Left lung (tissue), 14 donors: Measurements from ENCODE around the gene PSEN2. TPM values are rescaled to one million over a fixed set of nuclear protein-coding genes. Genes with fewer than 3 reads are reported as not detected.

Experiments
- ATAC-seq: fragments of 200-7000 bp; cut with Tn5 transposase; one replicate; pipeline ENCODE4 v1.9.1; 2020; ENCODE audit warnings: moderate library complexity
- DNase-seq, 4 donors: peaks; one replicate each; pipeline ENCODE4 v3.0.0-alpha.2; 2013 to 2020
- H3K27ac ChIP-seq, 2 donors: fragments of 200-600 bp; sonication (generic) in 1 of 2; one replicate each; pipeline versions ENCODE4 v1.5.0 to v1.8.0; 2020 to 2021
- H3K27me3 ChIP-seq, 2 donors: fragments of 200-600 bp; sonication (generic) in 1 of 2; one replicate each; pipeline versions ENCODE4 v1.5.0 to v1.8.0; 2020 to 2021
- H3K36me3 ChIP-seq, 2 donors: fragments of 200-600 bp; sonication (generic) in 1 of 2; one replicate each; pipeline versions ENCODE4 v1.5.0 to v1.8.0; 2020 to 2021
- H3K4me1 ChIP-seq, 2 donors: fragments of 200-600 bp; one replicate each; pipeline ENCODE4 v1.8.0; 2021
- H3K4me3 ChIP-seq, 2 donors: fragments of 200-600 bp; sonication (generic) in 1 of 2; one replicate each; pipeline versions ENCODE4 v1.5.0 to v1.8.0; 2020 to 2021; ENCODE audit warnings: mild to moderate bottlenecking in 1 of 2
- H3K9me3 ChIP-seq, 2 donors: fragments of 200-600 bp; sonication (generic) in 1 of 2; one replicate each; pipeline versions ENCODE4 v1.5.0 to v1.8.0; 2020 to 2021
- intact Hi-C, 2 donors: fragments of 100-400 bp; cut with DNase I; formaldehyde crosslinking; loops; one replicate each; pipeline versions ENCODE4 v1.11.2 to v1.14.2; 2022
- long read RNA-seq, 12 donors: library from polyadenylated mRNA in 2 of 12; unstranded in 2 of 12; transcript quantifications; one replicate each; pipeline ENCODE4 v2.0.0 and lab custom pipeline, GENCODE V29; 2019 to 2026
- polyA plus RNA-seq, 6 donors: library from polyadenylated mRNA; unstranded; fragments of 120-200 nt; gene quantifications; one replicate each; pipeline ENCODE4 v1.2.1, GENCODE V29; 2013; ENCODE audit not compliant: insufficient read length in 6 of 6
- total RNA-seq, 2 donors: library from RNA; stranded (reverse); fragmentation: NEBNext Ultra II Directional; extraction: Animal tissue kit (Norgen Biotek cat#: 25700); gene quantifications; one replicate each; pipeline ENCODE4 v1.2.1, GENCODE V29; 2021
- TF ChIP-seq, protein P1 (sequence below), 2 donors: fragments of 200-600 bp; sonication (generic) in 1 of 2; IDR thresholded peaks; one replicate each; pipeline versions ENCODE4 v1.5.0 to v1.8.0; 2021; ENCODE audit warnings: antibody characterized with exemption in 2 of 2
- donor health status: DM: no; HTN: yes; CAD: no.
- donor health status: DM: no; HTN: no; CAD: no.

PSEN2 gene
- total RNA-seq (10 to 100 TPM; 20.2 to 24.8 TPM), polyA plus RNA-seq (10 to 100 TPM in 4 of 6 donors, 1 to 10 TPM in 2; 9.2 to 13.0 (median 11.0) TPM)
- long read RNA-seq, donor 1, partial matches to known transcripts, result 0 of 2 reads
- long read RNA-seq, donor 1, other reads (novel, unspliced or antisense), result 0 of 2 reads
- long read RNA-seq, donor 2, partial matches to known transcripts, result 0 of 1 reads
- long read RNA-seq, donor 2, other reads (novel, unspliced or antisense), result 0 of 1 reads
- long read RNA-seq, donor 3, partial matches to known transcripts, result 0 of 2 reads
- long read RNA-seq, donor 3, other reads (novel, unspliced or antisense), result 0 of 2 reads
- long read RNA-seq, donor 4, partial matches to known transcripts, result 8 of 13 reads
- long read RNA-seq, donor 4, other reads (novel, unspliced or antisense), result 3 of 13 reads
- long read RNA-seq, donor 5, partial matches to known transcripts, result 0 of 1 reads
- long read RNA-seq, donor 5, other reads (novel, unspliced or antisense), result 0 of 1 reads
- long read RNA-seq, donor 6, partial matches to known transcripts, result 0 of 1 reads
- long read RNA-seq, donor 6, other reads (novel, unspliced or antisense), result 0 of 1 reads
- long read RNA-seq, donor 7, result 0 reads
- long read RNA-seq, donor 8, result 0 reads
- long read RNA-seq, donor 9, result 0 reads
- long read RNA-seq, donor 10, partial matches to known transcripts, result 7 of 18 reads
- long read RNA-seq, donor 10, other reads (novel, unspliced or antisense), result 6 of 18 reads
- long read RNA-seq, donor 11, partial matches to known transcripts, result 16 of 18 reads
- long read RNA-seq, donor 11, other reads (novel, unspliced or antisense), result 0 of 18 reads
- long read RNA-seq, donor 12, partial matches to known transcripts, result 0 of 2 reads
- long read RNA-seq, donor 12, other reads (novel, unspliced or antisense), result 0 of 2 reads

GRCh38 chr1:226870401-226871279 lies at the start of gene PSEN2:
Gene PSEN2 (plus strand): TSS chr1:226870616. CDS start chr1:226881908, 11,292 bp downstream.
- intact Hi-C loops, result no loop called here
- H3K9me3 ChIP-seq, result no peaks in the 10 kb centered on the region
- TF ChIP-seq, protein P1, sequence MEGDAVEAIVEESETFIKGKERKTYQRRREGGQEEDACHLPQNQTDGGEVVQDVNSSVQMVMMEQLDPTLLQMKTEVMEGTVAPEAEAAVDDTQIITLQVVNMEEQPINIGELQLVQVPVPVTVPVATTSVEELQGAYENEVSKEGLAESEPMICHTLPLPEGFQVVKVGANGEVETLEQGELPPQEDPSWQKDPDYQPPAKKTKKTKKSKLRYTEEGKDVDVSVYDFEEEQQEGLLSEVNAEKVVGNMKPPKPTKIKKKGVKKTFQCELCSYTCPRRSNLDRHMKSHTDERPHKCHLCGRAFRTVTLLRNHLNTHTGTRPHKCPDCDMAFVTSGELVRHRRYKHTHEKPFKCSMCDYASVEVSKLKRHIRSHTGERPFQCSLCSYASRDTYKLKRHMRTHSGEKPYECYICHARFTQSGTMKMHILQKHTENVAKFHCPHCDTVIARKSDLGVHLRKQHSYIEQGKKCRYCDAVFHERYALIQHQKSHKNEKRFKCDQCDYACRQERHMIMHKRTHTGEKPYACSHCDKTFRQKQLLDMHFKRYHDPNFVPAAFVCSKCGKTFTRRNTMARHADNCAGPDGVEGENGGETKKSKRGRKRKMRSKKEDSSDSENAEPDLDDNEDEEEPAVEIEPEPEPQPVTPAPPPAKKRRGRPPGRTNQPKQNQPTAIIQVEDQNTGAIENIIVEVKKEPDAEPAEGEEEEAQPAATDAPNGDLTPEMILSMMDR (IDR thresholded peaks at IDR 0.05), result peak in 1 of 2 donors; percentile 10
- H3K36me3 ChIP-seq, result no peaks in the 10 kb centered on the region
- ATAC-seq, result peak; percentile 94
- peak; percentile 51 to 93 (median 70) for DNase-seq
- H3K4me3 ChIP-seq, result peak within 1 kb of the TSS; percentile 63 to 69
- H3K27ac ChIP-seq, result peak within 1 kb of the TSS; percentile 64 to 81
- H3K27me3 ChIP-seq, result peaks cover 0 to 18% of the 10 kb centered on the region in 2 donors
- H3K4me1 ChIP-seq, result peaks cover 8 to 22% of the 10 kb centered on the region in 2 donors

DNA sequence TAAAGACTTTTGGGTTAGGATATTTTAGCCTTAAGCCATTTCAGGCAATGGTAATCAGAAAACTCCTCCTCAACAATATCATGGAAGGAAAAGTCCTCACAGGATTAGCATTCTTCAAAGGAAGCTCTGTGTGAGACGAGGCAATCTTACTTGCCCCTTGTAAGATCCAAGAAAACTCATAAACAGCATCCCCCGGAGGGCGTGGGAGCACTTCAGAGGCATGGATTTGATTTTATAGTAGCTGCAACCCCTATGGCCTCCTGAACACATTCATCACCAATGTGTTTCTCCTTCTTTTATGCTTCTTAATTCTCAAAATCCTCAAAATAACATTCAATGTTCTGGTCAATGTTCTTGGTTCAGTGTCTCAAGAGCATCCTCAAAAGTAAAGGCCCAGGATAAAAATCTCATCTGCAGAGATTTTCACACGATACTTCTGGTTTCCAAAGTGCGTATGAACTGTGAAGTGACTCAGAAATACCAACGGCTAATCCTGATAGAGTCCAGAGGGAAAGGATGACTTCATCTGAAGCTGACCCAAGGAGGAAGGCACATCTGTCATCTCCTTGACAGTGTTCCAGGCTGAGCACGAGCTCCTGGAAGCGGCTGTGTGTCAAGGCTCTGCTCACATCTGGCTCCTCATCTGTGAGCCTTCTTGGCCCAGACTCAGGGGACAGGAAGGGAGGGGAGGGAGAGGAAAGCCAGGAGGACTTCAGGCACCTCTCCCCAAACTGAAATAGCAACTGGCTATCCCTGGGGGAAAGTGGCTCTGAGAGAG lies 49.3 kb upstream of the PSEN2 start:
- intact Hi-C loops, result no loop called here
- Histone ChIP-seq H3K36me3 (no peaks in the 10 kb centered on the region), H3K9me3 (no peaks in the 10 kb centered on the region), H3K27me3 (no peaks in the 10 kb centered on the region), H3K27ac (peak overlapping the region; percentile 58 to 82), H3K4me1 (peaks cover 4 to 21% of the 10 kb centered on the region in 2 donors), H3K4me3 (no peak overlapping the region)
- ATAC-seq (peak; percentile 80), DNase-seq (peak in 3 of 4 donors; percentile 79 to 91 (median 79))
- TF ChIP-seq, protein P1 (IDR thresholded peaks at IDR 0.05), result no peak

DNA sequence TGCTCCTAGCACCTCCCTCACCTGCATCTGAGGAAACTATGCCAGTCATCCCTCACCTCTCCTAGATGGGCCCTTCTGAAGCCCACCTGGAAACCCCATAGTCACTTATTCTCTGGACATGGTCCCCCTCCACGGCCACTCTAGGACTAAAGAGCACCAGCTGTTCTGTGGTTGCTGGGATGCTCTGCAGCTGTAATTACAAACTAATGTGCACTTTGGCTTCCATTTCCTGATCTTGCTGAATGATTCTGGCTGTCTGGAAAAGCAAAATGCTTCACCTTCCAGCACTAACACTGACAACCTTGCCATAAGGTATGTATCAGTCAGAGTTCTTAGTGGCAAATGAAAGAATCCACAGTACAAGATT lies 48.7 kb upstream of the PSEN2 start:
- no peak overlapping the region for H3K4me3 ChIP-seq
- no peaks in the 10 kb centered on the region for H3K9me3 ChIP-seq
- intact Hi-C loops, result no loop called here
- no peaks in the 10 kb centered on the region for H3K27me3 ChIP-seq
- ATAC-seq, result peak; percentile 33
- no peaks in the 10 kb centered on the region for H3K36me3 ChIP-seq
- DNase-seq, result peak in 1 of 4 donors; percentile 43
- peak overlapping the region; percentile 58 to 78 for H3K27ac ChIP-seq
- TF ChIP-seq, protein P1 (IDR thresholded peaks at IDR 0.05), result no peak
- H3K4me1 ChIP-seq, result peaks cover 0 to 20% of the 10 kb centered on the region in 2 donors

DNA sequence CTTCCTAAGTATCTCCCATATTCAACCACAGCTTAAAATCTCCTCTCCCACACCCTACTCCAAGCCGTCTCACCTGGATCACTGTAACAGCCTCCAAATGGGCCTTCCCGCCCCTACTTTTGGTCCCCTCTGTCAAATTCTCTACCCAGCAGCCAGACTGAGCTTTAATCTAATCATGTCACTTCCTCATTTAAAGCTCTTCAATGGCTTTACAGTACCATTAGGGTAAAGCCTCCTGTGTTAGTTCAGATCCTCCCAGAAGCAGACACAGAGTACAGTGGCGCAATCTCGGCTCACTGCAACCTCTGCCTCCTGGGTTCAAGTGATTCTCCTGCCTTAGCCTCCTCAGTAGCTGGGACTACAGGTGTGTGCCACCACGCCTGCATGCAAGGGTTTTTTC lies 46.8 kb upstream of the PSEN2 start:
- no peak overlapping the region for H3K27ac ChIP-seq
- peaks cover 9 to 39% of the 10 kb centered on the region in 2 donors for H3K4me1 ChIP-seq
- no peaks in the 10 kb centered on the region for H3K9me3 ChIP-seq
- no peak for DNase-seq
- intact Hi-C loops, result no loop called here
- no peak overlapping the region for H3K4me3 ChIP-seq
- TF ChIP-seq, protein P1 (IDR thresholded peaks at IDR 0.05), result no peak
- no peak for ATAC-seq
- H3K36me3 ChIP-seq, result no peaks in the 10 kb centered on the region
- no peaks in the 10 kb centered on the region for H3K27me3 ChIP-seq
